SK-N-MC (cell line): ENCODE measurements around the gene CRYZ.

ENCODE experiments used
- EZH2 ChIP-seq: fragments of 200-600 bp; sonication (generic); IDR thresholded peaks from one replicate; pipeline ENCODE4 v1.6.1; 2017; ENCODE audit warnings: antibody characterized with exemption
- FOXP2 ChIP-seq: optimal IDR thresholded peaks from 2 replicates; pipeline ENCODE3; 2011; ENCODE audit warnings: mild to moderate bottlenecking, moderate library complexity; ENCODE audit not compliant: insufficient read depth; ENCODE audit errors: extremely low read length, control extremely low read depth
- POLR2AphosphoS5 ChIP-seq: IDR thresholded peaks from 2 replicates; pipeline ENCODE4 v1.6.1; 2012; ENCODE audit warnings: mild to moderate bottlenecking, low read depth, low read length, borderline replicate concordance

DNA sequence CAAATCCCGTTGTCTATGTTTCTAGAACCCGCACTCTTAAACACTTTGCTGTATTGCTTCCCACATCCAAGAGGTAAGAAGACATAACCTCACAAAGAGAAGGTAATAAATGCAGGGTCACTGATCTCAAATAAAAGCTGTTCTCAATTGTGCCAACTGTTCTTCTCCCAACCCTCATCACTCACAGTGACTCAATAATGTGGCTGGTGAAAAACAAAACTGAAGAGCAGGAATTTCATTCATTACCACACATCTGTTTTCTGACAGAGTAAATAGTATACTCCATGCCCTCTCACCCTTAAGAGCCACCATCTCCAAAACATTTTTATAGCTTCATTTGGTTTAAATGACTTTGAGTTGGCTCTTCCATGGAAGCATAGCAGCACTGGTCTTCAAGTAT is 53.0 kb downstream of the CRYZ start:
- TF ChIP-seq POLR2AphosphoS5, result no peak
- no peak for TF ChIP-seq EZH2
- TF ChIP-seq FOXP2, result no peak
